Ovary (tissue), 1 donor: Measurements from ENCODE around the gene GPAM.

ENCODE experiments used
- EP300 ChIP-seq: sonication (generic); formaldehyde crosslinking; IDR thresholded peaks from one replicate; pipeline ENCODE4 v1.6.1; 2017; ENCODE audit warnings: antibody characterized with exemption
- POLR2A ChIP-seq: fragments of 450-650 bp; IDR thresholded peaks from one replicate; pipeline ENCODE4 v1.6.1; 2017; ENCODE audit warnings: antibody characterized with exemption, mild to moderate bottlenecking, moderate library complexity

DNA sequence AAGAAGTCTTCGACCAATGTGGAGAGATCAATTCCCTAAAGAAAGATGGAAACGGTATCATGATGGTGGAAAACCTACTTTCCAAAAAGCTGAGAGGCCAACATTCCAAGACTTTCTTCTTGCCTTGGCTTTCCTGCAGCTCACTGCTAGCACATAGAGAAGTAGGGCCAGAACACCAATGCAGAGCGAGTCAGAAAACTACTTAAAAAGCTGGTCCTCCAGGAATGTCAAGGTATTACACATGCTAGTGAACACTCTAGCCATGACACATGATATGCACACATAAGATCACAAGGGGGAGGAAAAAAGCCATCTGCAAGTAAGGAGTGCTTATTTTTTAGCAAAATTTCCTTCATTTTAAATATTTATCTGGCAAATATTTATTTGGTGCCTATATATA lies 22.7 kb downstream of the GPAM start:
- TF ChIP-seq POLR2A, result no peak
- no peak for TF ChIP-seq EP300
